ENCODE measurements around the gene SCNN1G.

The SCNN1G gene

DNA sequence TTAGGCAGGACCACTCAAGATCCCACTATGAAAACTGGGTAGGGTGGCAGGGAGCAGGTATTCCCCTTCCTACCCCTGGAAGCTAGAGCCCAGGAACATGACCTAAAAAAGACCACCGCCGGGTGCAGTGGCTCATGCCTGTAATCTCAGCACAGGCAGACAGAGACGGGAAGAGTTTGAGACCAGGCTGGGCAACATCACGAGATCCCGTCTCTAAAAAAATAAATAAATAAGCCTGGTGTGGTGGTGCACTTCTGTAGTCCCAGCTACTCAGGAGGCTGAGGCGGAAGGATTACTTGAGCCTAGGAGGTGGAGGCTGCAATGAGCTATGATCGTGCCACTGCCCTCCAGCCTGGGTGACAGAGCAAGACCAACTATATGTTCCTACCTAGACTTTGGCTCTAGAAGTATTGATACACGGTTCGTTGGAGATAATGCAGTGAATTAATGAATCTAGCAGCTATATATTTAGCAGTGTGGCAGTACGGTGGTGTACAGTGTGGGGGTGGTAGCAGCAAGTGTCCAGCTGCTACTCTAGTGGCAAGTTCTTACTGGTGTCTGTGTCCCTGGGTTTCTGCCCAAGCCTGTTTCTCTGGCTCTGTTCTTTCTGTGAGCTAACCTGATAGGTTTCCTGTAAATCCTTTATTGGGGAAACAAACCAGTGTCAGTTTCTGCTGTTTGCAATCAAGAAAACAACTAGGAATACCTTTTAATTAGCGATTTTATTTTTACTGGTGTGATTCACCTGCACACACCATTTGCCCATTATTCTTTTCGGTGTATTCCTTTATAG, 30.0 kb upstream of the SCNN1G start:
- no peak for DNase-seq (ENCODE audit: low read depth)

DNA sequence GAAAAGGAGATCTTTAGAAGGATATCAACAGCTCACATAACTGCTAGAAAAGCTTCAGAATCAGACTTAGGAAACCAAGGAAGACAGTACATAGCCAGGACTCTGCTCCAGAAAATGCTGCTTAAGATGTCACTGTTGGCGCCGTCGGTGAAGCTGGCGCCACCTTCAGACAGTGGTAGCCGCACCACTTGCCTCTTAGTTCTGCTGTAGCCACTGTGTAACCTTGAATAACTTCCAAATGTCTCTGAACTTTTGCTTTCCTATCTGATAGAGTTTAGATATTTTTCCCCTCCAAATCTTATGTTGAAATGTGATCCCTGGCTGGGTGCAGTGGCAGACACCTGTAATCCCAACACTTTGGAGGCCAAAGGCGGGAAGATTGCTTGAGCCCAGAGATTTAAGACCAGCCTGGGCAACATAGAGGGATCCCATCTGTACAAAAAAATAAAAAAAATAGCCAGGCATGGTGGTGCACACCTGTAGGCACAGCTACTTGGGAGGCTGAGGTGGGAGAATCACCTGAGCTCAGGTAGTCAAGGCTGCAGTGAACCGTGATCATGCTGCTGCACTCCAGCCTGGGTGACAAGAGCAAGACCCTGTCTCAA, 27.0 kb upstream of the SCNN1G start:
- no peak for DNase-seq (ENCODE audit: low read depth)

DNA sequence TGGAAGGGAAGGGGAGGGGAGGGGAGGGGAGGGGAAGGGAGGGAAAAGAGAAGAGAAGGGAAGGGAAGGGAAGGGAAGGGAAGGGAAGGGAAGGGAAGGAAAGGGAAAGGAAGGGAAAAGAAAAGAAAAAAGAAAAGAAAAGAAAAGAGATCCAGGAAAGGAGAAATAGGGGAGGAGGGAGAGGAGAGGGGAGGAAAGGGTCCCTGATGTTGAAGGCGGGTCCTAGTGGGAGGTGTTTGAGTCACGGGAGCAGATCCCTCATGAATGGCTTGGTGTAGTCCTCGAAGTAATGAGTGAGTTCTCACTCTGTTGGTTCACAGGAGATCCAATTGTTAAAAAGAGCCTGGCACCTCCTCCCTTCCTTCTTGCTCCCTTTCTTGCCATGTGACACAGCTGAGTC, 26.4 kb upstream of the SCNN1G start:
- DNase-seq (ENCODE audit: low read depth) = no peak

DNA sequence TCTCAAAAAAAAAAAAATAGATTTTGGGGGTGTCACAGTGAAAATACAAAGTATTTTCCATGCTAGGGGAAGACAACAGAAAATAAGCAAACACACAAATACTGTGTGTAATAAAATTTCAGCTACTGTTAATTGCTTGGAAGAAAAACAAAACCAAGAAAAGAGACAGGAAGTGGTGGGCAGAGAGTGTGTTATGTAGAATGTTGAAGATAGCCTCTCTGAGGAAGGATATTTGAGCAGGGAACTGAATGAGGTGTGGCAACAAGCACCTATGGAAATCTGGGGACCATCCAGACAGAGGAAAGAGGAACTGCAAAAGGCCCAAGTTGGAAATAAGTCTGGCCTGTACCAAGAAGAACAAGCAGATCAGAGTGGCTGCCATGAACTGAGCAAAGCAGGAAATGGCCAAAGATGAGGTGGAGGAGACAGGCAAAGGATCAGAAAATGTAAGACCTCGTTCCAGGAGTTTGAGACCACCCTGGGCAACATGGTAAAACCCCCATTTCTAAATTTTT, 25.5 kb upstream of the SCNN1G start:
- no peak for DNase-seq (ENCODE audit: low read depth)

DNA sequence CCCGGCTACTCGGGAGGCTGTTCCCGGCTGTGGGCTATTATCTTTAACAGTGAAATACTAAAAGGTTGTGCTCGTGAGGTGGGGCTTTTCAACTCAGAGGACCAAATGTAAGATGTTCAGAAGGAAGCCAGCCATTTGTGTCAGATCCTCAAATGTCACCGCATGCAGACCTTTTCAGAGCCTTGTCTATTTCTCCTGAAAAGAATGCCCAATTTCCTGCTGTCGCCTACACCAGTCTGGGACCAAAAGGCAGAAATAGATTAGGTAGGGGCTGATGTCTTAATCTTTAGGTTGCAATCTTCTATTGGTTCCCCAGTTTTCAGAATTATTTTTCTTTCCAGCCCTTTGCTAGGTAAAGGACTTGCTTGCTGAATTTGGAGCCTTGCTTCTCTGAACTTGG, 24.4 kb upstream of the SCNN1G start:
- DNase-seq (ENCODE audit: low read depth) = no peak

DNA sequence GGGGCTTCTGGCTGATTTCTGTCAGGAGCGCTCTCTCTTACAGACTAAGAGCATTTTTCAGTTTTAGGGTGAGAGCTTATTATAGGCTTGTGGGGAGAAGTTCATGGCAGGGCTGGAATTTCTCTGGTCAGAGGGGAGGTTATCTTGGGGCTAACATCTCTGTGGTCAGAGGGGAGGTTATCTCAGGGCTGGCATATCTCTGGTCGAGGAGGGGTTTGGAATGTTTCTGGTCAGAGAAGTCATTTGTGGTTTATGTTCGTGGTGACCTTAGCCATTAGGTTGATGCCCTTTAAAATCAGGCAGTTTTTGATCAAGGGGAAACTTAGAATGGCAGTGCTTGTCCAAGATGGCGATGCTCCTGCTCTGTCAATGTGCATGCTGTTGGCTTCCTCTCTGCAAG, 22.5 kb upstream of the SCNN1G start:
- no peak for DNase-seq (ENCODE audit: low read depth)

DNA sequence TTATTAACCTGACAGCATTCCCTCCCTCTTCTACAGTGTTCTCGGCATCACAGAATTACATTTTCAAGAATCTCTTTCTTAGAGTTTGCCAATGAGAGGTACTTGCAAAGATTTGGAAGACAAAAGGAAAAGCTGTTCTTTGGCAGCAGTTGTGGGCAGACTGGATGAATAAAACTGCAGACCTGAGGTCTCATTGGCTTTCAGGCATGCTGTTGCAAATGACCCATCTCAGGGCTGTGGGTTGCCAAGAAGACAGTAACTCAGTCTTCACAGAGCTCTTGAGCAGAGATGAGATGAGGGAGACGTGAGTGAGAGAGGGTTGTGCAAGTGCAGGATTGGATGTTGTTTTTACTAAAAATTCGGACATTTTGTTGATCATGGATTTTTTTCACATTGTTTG, 22.0 kb upstream of the SCNN1G start:
- DNase-seq (ENCODE audit: low read depth) = no peak

DNA sequence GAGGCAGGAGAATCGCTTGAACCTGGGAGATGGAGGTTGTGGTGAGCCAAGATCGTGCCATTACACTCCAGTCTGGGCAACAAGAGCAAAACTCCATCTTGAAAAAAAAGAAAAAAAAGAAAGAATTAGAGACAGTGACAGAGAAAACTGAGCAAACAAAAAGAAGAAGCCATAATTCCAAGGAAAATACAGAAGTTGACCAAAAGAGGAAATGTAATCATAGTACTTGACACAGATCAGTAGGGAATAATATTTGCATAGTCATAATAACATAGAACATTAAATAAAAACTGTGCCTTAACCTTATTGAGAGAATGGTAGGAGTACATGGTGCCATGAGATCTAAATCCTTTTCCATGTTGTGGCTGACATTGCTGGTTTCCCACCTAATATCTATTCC, 18.6 kb upstream of the SCNN1G start:
- DNase-seq (ENCODE audit: low read depth) = no peak

DNA sequence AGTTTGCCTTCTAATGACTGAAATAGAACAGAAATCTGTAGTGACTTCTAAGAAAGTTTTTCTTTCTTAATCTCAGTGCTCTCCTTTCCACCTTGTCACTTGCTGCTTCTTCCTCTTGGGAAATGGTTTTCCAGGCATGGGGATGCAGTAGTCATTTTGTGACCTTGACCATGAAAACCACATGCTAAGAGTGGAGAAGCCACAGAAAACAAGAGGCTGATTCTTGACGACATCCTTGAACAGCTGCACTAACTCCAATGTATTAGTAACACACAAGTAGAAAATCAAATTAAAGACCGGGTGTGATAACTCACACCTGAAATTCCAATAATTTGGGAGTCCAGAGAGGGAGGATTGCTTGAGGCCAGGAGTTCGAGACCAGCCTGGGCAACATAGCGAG, 17.8 kb upstream of the SCNN1G start:
- DNase-seq (ENCODE audit: low read depth) = no peak

DNA sequence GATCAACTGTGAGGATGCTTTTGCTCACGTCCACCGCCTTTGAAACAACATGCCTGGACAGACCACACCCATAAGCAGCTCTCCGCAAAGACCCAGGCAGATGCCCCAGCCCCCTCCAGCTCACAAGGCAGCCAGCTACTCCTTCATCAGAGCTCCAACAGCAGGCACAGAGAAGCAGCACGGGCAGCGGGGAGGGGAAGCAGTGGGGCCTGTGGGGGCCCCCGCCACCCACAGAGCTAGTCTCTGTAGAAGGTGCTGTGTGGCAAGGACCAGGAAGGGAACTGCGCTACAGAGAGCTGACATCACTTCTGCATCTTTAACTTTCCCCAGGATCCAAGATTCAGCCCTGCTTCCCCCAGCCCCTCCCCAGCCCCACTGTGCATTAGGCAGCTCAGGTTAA, 10.0 kb upstream of the SCNN1G start:
- no peak for DNase-seq (ENCODE audit: low read depth)

DNA sequence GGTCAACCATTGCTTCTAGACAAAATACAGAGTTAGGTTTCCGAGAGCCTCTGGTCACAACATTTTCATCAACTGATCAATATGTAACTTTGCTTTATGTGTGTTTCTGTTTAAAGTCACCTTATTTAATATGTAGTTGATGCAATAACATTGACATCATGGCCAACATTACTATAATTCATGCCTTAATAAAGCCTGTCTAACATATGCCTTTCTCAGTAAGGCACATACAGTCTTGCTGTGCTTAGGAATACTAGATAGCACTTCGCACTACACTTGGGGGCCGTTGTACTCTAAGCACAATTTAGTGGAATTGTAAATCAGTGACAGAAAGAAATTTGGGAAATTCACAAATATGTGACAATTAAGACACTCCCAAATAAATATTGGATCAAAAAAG, 9.6 kb upstream of the SCNN1G start:
- no peak for DNase-seq (ENCODE audit: low read depth)

DNA sequence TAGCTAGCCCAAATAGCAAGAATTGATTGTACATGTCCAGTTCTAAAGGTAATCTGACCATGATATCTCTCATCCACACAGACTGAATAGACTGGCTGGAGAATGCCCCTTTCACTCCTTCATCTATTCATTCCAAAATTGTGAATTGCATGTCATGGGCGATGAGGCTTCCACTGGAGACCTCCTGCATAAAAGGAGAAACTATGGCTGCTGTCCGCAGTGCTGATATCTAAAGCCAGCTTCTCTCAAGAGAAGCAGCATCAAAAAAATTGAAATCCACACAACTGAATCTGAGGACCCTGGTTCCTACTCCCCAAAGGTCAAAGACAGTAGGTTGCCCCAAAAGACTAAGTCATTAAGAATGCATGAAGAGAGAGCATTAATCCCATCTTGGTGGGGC, 7.9 kb upstream of the SCNN1G start:
- DNase-seq (ENCODE audit: low read depth) = no peak

DNA sequence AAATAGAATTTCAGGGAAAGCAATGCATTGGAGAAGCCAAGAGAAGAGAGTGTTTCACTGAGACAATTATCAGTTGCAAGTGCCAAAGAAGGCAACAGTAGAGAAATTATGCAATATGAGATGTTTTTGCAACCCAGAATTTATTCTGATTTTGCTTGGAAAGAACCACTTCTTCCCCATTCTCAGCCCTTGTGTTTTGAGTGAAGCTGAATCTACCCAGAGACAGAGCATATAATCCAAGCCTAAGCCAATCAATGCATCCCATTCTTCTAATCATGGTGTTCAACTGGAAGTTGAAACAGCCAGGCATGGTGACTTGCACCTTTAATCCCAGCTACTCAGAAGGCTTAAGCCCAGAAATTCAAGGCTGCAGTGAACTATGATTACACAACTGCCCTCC, 6.9 kb upstream of the SCNN1G start:
- no peak for DNase-seq (ENCODE audit: low read depth)

DNA sequence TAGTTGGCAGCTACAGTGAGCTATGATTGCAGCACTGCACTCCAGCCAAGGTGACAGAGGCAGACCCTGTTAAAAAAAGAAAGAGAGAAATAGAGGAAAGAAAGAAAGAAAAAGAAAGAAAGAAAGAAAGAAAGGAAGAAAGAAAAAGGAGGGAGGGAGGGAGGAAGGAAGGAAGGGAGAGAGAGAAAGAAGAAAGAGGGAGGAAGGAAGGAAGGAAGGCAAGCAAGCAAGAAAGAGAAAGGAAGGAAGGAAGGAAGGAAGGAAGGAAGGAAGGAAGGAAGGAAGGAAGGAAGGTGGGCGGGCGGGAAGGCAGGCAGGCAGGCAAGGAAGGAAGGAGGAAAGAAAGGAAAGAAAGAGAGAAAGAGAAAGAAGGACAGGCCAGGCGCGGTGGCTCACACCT, 1.0 kb upstream of the SCNN1G start:
- DNase-seq (ENCODE audit: low read depth) = no peak

DNA sequence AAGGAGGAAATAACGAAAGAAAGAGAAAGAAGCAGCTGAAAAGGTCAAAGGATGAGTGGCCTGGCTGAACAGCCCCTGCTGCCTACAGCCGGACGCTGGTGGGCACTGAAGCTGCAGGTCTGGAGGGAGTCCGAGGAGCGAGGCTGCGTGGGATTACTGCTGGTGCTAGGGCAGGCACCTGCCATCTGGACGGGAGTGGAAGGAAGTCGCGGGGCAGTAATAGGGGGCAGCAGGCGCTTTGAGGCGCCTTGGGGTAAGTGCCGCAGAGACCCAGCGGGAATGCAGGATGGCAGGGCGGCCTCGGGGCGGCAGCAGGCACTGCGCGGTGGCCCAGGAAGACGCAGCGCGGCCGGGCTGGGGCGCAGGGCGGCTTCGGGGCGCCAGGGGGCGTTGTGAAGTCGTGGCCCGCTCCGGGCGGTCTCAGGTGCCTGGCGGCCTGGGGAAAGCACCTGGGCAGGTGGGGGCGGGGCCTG, 303 bp upstream of the SCNN1G start:
- peak; percentile 30 for DNase-seq (ENCODE audit: low read depth)

DNA sequence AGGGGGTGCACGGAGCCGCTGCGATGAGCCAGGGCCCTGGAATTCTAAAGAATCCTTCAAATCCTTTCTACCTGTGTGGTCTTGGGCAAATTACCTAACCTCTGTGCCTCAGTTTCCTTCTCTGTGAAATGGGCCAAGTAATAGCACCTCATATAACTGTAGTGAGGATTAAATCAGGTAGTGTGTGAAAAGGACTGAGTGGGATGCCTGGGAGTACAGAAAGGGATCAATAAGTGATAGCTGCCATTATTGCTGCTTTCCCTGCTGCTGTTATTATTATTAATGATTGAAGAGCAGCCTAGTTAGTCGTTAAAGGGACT, 958 bp downstream of the SCNN1G start:
- DNase-seq (ENCODE audit: low read depth) = no peak

DNA sequence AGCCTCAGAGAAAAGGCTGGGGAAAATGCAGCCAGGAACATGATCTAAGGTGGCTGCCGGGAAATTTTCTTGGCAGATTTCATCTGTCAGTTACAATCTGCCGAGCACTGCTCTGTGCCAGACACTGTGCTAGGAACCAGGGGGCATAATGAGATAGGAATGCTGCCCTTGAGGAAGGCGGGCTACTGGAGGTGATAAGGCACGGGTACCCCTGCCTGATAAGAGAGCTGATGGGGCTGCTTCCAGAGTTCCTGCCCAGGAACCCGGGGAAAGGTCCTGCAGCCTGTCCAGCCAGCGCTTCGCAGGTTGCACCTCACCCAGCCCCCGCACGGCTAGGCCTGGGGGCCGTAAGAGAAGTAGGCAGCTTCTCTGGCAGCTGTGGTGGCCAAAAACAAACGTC, 3.1 kb downstream of the SCNN1G start:
- no peak for DNase-seq (ENCODE audit: low read depth)

DNA sequence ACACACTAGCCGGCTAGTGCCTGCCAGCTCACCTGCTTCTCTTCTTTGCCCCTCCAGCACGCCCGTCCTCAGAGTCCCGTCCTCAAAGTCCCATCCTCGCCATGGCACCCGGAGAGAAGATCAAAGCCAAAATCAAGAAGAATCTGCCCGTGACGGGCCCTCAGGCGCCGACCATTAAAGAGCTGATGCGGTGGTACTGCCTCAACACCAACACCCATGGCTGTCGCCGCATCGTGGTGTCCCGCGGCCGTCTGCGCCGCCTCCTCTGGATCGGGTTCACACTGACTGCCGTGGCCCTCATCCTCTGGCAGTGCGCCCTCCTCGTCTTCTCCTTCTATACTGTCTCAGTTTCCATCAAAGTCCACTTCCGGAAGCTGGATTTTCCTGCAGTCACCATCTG, 3.6 kb downstream of the SCNN1G start:
- no peak for DNase-seq (ENCODE audit: low read depth)

DNA sequence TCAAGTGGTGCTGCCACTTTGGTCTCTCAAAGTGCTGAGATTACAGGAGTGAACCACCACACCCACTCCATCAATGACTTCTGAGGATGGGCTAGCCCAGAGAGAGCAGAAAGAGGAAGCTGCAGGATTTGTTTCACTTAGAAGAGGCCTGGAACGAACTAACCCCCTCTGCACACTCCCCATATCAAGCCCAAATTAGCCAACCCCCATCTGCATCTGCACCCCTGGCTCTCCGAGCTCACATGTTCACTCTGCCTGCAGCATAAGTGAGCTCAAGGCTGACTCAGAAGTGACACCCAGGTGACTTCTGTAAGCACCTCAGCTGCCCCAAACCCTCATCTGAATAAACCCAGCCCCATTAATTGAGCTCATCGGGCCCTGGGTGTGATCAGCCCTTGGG, 4.8 kb downstream of the SCNN1G start:
- DNase-seq (ENCODE audit: low read depth) = no peak

DNA sequence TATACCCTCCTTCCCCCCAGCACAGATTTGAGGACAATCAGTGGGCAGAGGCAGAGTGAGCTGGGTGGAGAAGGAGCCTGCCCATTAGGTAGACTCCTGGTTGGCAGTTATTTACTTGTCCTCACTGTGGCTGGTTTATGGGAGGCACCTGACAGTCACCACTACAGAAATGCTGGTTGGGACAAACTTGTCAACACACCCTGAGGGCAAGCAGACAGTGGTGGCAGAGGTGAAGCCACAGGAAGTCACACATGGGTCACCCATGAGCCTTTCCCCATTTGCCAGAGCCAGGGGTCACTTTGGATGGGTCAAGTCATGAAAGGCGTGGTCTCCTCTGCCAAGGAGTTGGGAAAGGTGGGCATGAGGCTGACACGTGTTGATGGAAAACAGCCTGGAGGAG, 6.4 kb downstream of the SCNN1G start:
- DNase-seq (ENCODE audit: low read depth) = no peak

DNA sequence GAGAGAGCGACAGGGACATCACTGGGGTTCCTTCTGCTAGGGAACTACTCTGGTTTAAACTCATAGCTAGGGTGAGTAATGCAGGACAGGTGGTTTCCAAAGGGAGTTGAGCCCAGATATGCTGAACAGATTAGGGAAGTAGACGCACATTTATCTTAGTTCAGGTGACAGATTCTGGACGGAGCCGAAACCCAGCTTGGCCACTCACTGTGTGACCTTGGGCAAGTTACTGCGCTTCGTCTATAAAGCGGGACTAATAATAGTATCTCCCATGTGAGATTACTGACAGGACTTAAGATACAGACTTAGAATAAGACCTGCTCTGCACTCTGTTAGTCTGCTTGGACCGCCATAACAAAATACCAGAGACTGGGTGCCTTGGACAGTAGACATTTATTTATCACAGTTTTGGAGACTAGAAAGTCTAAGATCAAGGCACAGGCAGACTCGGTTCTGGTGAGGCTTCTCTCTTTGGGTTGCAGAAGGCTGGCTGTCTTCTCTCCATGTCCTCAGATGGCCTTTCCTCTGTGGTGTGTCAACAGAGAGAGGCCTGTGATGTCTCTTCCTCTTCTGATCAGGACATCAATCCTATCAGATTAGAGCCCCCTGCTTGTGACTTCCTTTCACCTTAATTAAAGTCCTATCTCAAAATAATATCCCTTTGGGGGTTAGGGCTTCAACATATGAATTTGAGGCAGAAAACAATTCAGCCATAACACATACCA, 12.1 kb downstream of the SCNN1G start:
- no peak for DNase-seq (ENCODE audit: low read depth)

DNA sequence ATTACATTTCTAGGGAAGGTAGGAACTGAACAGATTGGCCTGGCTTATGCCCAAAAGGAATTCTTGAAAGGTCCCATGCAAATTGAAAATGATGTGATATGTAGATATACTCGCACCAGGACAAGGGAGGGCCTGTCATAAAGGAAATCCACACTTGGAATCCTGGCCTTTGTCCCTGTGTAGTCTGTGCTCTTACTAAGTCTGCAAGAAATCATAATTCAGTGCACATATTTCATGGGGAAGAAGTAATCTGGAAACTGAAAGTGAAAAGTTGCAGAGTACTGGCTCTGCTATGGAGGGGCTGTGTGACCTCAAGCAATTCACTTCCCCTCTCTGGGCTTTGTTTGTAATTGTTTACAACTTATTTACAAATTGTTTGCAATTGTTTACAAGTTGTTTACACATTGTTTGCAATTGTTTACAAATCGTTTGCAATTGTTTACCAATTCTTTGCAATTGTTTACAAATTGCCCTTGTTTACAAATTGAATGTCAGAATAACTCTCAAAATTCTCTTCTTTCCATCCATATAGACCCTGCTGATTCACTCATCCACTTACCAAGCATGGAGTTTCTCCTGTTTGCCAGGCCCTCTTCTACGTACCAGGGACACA, 12.9 kb downstream of the SCNN1G start:
- DNase-seq (ENCODE audit: low read depth) = no peak

DNA sequence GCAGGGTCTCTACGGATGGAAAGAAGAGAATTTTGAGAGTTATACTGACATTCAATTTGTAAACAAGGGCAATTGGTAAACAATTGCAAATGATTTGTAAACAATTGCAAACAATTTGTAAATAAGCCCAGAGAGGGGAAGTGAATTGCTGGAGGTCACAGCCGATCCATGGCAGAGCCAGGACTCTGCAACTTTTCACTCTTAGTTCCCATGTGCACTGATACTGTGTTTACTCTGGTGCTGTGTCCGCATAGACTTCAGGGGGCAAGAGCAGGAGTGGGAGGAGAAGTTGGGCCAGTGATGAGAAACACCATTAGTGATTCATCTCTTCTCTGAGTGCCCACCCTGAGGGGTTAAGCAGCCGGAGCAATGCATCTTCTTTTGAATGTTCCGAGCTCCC, 14.0 kb downstream of the SCNN1G start:
- DNase-seq (ENCODE audit: low read depth) = no peak

All from activated T-helper 9 cell treated with anti-CD3 and anti-CD28 coated beads, Interleukin-2, amount 50 U/mL, for 16 hours (primary cell).